Thyroid gland (tissue), 4 donors: ENCODE data around the gene FAIM2. TPM values are rescaled to one million over a fixed set of nuclear protein-coding genes. Genes with fewer than 3 reads are reported as not detected.

Source experiments
- DNase-seq, 2 donors: peaks; one replicate each; pipeline ENCODE4 v3.0.0-alpha.2; 2019
- H3K27ac ChIP-seq, 3 donors: fragments of 200-600 bp; sonication (generic); 1 replicate in 2 of 3; 2 replicates in 1 of 3; pipeline ENCODE4 v1.5.1; 2016 to 2019; ENCODE audit warnings: mild to moderate bottlenecking in 1 of 3, moderate library complexity in 1 of 3
- H3K27me3 ChIP-seq: fragments of 200-600 bp; sonication (generic); one replicate; pipeline ENCODE4 v1.5.1; 2019
- H3K36me3 ChIP-seq, 2 donors: fragments of 200-600 bp; sonication (generic); one replicate each; pipeline ENCODE4 v1.5.1; 2016 to 2019
- H3K4me1 ChIP-seq, 2 donors: fragments of 200-600 bp; sonication (generic); one replicate each; pipeline ENCODE4 v1.5.1; 2017 to 2019
- H3K4me3 ChIP-seq, 3 donors: fragments of 200-600 bp; sonication (generic); replicated peaks in 1 of 3; 1 replicate in 2 of 3; 2 replicates in 1 of 3; pipeline ENCODE4 v1.5.1; 2016; ENCODE audit warnings: mild to moderate bottlenecking in 1 of 3
- H3K9me3 ChIP-seq: fragments of 200-600 bp; sonication (generic); one replicate; pipeline ENCODE4 v1.5.1; 2017
- POLR2A ChIP-seq, 2 donors: fragments of 450-650 bp; IDR thresholded peaks; one replicate each; pipeline ENCODE4 v1.6.1; 2017; ENCODE audit warnings: antibody characterized with exemption in 2 of 2, mild to moderate bottlenecking in 2 of 2, moderate library complexity in 1 of 2
- WGBS, 2 donors: methylation state at CpG; one replicate each; pipeline ENCODE4 v1.1.5; 2017; 5-methylcytosine and 5-hydroxymethylcytosine counted together
- intact Hi-C: fragments of 100-400 bp; cut with DNase I; formaldehyde crosslinking; loops from one replicate; pipeline ENCODE4 v1.15.1; 2023
- total RNA-seq, 4 donors: library from RNA; depleted of rRNA; stranded (reverse); fragments of >200 nt; gene quantifications; one replicate each; pipeline ENCODE4 v1.2.3, GENCODE V29; 2016
- TF ChIP-seq, protein P1 (sequence below), 6 experiments: fragments of 200-600 bp in 3 of 6; fragments of 450-650 bp in 3 of 6; sonication (generic) in 3 of 6; IDR thresholded peaks; one replicate each; pipeline ENCODE4 v1.5.1; 2016 to 2019; ENCODE audit warnings: antibody characterized with exemption in 6 of 6, mild to moderate bottlenecking in 2 of 6, inconsistent platforms in 1 of 6, moderate library complexity in 1 of 6

FAIM2 gene
- total RNA-seq, 4 donors from 2014 or later: 0.13 to 3.0 (median 0.33) TPM; not detected in 1

DNA sequence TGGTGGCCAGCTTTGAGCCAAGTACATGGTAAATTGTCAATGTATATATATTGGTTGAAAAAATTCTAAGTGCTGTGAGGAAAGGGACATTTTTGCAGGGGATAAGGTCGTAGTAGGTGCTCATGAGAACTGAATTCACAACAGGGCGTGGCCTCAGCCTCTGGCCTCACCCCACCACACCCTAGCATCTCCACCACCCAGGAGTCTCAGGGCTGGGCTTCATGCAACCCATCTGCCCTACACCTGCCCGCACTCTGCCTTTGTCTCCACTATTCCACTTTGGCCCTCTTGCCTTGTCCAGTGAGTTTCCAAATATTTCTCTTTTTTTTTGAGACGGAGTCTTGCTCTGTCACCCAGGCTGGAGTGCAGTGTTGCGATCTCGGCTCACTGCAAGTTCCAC, 24.8 kb upstream of the FAIM2 start:
- Histone ChIP-seq H3K9me3 (no peaks in the 10 kb centered on the region), H3K36me3 (no peaks in the 10 kb centered on the region), H3K27me3 (no peaks in the 10 kb centered on the region), H3K4me1 (no peaks in the 10 kb centered on the region), H3K4me3 (no peak overlapping the region), H3K27ac (no peak overlapping the region)
- TF ChIP-seq, protein P1, sequence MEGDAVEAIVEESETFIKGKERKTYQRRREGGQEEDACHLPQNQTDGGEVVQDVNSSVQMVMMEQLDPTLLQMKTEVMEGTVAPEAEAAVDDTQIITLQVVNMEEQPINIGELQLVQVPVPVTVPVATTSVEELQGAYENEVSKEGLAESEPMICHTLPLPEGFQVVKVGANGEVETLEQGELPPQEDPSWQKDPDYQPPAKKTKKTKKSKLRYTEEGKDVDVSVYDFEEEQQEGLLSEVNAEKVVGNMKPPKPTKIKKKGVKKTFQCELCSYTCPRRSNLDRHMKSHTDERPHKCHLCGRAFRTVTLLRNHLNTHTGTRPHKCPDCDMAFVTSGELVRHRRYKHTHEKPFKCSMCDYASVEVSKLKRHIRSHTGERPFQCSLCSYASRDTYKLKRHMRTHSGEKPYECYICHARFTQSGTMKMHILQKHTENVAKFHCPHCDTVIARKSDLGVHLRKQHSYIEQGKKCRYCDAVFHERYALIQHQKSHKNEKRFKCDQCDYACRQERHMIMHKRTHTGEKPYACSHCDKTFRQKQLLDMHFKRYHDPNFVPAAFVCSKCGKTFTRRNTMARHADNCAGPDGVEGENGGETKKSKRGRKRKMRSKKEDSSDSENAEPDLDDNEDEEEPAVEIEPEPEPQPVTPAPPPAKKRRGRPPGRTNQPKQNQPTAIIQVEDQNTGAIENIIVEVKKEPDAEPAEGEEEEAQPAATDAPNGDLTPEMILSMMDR (IDR thresholded peaks at IDR 0.05): no peak
- TF ChIP-seq POLR2A (IDR thresholded peaks at IDR 0.05): no peak
- intact Hi-C loops: no loop called here
- DNase-seq: no peak
- 95% methylated on average over 6 of the region's 6 CpGs for whole genome bisulfite sequencing, 2 donors

DNA sequence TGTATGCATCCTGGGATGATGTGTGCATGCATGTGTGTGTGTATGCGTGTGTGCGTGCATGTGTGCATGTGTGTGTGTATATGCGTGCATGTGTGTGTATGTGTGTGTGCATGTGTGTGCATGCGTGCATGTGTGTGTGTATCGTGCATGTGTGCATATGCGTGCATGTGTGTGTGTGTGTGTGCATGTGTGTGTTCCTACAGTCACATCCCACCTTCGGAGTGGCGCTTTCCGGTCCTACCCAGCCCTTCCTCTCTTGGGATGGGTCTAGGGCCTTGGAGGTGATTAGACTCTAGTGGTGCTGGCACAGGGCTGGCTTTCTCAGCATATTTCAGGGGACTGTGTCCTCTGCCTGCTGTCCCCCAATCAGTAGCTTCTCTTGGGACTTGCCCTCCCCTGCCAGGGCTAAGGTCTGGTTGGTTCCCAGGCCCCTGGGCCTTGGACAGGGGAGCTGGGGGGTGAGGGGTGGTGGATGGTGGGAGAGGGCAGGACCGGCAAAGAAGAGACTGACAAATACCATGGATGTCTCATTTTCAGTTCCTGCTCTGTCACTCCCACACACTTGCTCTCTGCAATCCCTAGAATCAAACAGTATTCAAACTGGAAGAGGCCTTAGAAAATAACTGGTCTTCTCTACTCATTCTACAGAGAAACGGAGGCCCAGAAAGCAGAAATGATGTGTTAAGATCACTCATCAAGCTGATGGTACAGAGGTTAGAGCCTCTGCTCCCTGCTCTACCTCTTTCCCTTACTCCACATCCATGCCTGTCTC, 21.9 kb upstream of the FAIM2 start:
- no peaks in the 10 kb centered on the region for H3K9me3 ChIP-seq
- TF ChIP-seq, protein P1 (IDR thresholded peaks at IDR 0.05): no peak
- TF ChIP-seq POLR2A (IDR thresholded peaks at IDR 0.05): no peak
- WGBS, 2 donors: 93 to 96% methylated on average over 11 of the region's 11 CpGs
- H3K4me3 ChIP-seq: no peak overlapping the region
- H3K27me3 ChIP-seq: no peaks in the 10 kb centered on the region
- intact Hi-C loops: no loop called here
- no peak overlapping the region for H3K27ac ChIP-seq
- H3K36me3 ChIP-seq: no peaks in the 10 kb centered on the region
- no peak for DNase-seq
- H3K4me1 ChIP-seq: no peaks in the 10 kb centered on the region

DNA sequence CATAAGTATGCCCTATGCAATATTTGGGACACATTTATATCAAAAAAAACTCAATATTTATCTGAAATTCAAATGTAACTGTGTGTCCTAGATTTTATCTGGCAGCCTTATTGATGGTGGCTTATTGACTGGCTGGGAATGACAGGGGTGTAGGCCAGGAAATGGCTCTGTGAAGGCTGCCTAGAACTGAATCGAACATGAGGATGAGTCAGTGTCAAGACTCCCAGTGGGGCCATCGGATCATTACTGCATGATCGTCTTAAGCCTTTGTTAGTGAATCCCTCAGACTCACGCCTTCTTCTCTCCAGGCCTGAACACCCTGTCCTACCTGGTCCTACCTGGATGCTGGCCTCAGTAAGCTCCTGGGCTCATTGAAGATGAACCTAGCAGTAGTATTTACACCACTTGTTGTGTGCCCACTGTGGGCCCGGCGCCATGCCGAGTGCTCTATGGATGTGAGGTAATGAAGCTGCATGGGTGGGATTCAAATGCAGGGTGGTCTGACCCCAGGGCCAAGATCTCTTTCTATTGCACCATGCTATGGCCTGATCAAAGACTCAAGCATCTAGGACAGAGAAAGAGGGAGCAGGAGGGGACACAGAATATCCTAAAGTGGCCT, 21.0 kb upstream of the FAIM2 start:
- H3K36me3 ChIP-seq: no peaks in the 10 kb centered on the region
- H3K27ac ChIP-seq: no peak overlapping the region
- TF ChIP-seq POLR2A (IDR thresholded peaks at IDR 0.05): no peak
- TF ChIP-seq, protein P1 (IDR thresholded peaks at IDR 0.05): no peak
- intact Hi-C loops: no loop called here
- no peaks in the 10 kb centered on the region for H3K27me3 ChIP-seq
- H3K4me3 ChIP-seq: no peak overlapping the region
- no peaks in the 10 kb centered on the region for H3K4me1 ChIP-seq
- WGBS, 2 donors: 82 to 90% methylated on average over 7 of the region's 7 CpGs
- H3K9me3 ChIP-seq: no peaks in the 10 kb centered on the region
- DNase-seq: no peak

DNA sequence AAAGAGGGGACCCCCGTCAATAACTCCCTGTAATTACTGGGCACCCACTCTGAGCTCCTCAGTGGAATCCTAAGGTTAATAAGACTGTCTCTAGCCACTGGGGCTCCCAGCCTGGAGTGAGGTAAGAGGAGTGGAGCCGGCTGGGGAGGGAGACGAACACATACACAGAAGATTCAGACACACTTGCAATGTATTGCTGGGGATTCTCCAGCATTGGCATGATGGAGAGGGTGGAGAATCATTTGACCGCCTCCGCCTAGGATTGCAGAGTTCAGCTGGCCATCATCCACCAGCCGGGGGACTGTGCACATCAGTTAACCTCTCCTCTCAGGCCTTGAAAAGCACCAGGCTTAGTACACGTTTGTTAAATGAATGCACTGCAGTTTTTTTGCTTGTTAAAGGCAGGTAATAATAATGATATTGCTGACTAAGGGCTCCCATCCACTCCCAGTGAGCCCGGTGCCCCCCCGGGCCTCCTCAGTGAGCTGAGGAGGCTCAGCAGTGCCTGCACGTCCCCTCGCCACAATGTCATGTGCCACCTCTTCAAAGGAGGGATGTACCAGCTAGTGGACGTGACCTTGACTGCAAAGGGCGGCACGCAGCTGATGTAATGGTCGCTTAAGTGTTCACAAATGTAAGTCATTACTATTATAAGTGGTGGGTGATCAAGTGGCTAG, 20.3 kb upstream of the FAIM2 start:
- DNase-seq: no peak
- intact Hi-C loops: no loop called here

More for the DNA sequence above, 20.3 kb upstream of the FAIM2 start:
- H3K27ac ChIP-seq: no peak overlapping the region
- H3K4me3 ChIP-seq: no peak overlapping the region
- no peaks in the 10 kb centered on the region for H3K36me3 ChIP-seq
- TF ChIP-seq, protein P1 (IDR thresholded peaks at IDR 0.05): no peak
- TF ChIP-seq POLR2A (IDR thresholded peaks at IDR 0.05): no peak
- H3K4me1 ChIP-seq: no peaks in the 10 kb centered on the region
- 84 to 92% methylated on average over 11 to 15 of the region's 15 CpGs for WGBS, 2 donors
- no peaks in the 10 kb centered on the region for H3K9me3 ChIP-seq
- H3K27me3 ChIP-seq: no peaks in the 10 kb centered on the region
